GM19035 (cell line): ENCODE data around the gene SRSF12.
"Not testable (repeated sequence)": the region's sequence is repeated elsewhere in the genome, so short reads cannot be mapped to it uniquely, and the experiment has no call there.

Experiments used
- ATAC-seq: cut with Tn5 transposase; IDR thresholded peaks from one replicate; pipeline ENCODE4 v1.9.1; 2021; ENCODE audit not compliant: unreplicated experiment

SRSF12 gene

GRCh38 chr6:89131599-89131998 is 13.7 kb upstream of the SRSF12 start:
- no peak for ATAC-seq

DNA sequence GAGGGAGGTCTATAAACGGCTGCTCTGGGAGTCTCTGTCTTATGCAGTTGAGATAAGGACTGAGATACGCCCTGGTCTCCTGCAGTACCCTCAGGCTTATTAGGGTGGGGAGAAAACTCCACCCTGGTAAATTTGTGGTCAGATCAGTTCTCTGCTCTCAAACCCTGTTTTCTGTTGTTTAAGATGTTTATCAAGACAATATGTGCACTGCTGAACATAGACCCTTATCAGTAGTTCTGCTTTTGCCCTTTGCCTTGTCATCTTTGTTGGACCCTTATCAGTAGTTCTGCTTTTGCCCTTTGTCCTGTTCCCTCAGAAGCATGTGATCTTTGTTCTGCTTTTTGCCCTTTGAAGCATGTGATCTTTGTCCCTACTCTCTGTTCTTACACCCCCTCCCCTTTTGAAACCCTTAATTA is 10.4 kb upstream of the SRSF12 start:
- not testable (repeated sequence) for ATAC-seq

- peak; percentile 60 for ATAC-seq
Measured at GRCh38 chr6:89122625-89123024, 4.8 kb upstream of the SRSF12 start.

DNA sequence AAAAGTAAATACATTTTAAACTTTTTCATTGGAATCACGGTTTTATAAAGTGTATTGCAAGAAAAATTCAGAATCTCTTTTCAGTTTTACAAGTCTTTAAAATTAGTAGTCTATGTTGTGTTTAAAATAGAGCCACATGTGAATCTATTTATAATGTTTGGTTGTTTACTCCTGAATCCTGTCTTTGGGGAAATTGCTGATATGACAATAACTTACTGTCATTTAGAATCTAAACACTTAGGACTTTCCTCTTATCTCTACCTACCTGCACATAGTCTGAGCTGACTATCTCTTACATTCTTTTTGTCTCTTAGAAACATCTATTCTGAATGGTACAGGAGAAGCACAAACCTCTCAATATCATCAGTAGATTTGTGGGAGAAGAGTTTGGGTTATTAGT is 4.1 kb upstream of the SRSF12 start:
- ATAC-seq: no peak

DNA sequence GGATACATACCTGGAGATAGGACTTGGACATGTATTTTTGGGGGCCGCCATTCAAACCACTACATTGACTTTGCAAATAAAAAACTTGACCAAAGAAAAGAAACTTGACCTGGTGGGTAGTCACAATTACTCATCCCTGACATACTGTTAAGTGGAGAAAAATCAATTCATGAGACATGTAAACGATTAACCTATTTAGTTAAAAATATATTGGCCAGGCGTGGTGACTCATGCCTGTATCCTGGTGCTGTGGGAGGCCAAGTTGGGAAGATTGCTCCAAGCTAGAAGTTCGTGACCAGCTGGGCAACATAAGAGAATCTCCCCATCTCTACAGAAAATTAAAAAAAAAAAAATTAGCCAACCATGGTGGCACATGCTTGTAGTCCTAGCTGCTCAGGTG is 2.5 kb upstream of the SRSF12 start:
- ATAC-seq: no peak

- ATAC-seq: no peak
Measured at GRCh38 chr6:89118931-89119330, 1.1 kb upstream of the SRSF12 start.

DNA sequence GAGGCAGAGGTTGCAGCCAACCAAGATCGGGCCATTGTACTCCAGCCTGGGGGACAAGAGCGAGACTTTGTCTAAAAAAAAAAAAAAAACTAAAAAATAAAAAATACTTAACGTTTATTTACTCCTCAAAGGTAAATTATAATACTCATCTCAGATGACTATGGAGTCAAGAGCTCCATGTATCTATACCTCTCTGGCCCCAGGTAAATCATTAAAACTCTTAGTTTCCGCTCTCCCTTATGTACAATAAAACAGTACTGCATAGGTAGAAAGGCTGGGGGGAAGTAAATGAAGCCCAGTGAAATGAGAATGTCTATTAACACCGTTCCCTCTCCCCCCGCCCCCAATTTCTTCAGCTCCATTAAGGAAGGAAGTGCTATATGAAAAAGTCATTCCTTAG is 1.2 kb downstream of the SRSF12 start:
- no peak for ATAC-seq

DNA sequence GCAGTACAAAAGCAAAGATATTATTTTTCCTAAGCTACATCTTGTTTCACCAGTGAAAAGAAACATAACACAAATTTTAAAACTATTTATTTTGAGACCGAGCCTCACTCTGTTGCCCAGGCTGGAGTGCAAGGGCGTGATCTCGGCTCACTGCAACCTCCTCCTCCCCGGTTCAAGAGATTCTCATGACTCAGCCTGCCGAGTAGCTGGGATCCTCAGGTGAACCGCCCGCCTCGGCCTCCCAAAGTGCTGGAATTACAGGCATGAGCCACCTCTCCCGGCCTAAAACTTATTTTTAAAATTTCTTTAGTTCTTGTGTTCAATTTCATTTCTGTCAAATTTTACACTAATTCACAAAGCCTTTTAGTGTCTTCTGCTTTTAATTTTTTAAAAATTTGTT is 5.9 kb downstream of the SRSF12 start:
- no peak for ATAC-seq

GRCh38 chr6:89110284-89110683 is 7.6 kb downstream of the SRSF12 start:
- no peak for ATAC-seq

- ATAC-seq: no peak
Measured at GRCh38 chr6:89100114-89100513, 17.8 kb downstream of the SRSF12 start.

GRCh38 chr6:89098461-89098860 is 19.4 kb downstream of the SRSF12 start:
- ATAC-seq: no peak

DNA sequence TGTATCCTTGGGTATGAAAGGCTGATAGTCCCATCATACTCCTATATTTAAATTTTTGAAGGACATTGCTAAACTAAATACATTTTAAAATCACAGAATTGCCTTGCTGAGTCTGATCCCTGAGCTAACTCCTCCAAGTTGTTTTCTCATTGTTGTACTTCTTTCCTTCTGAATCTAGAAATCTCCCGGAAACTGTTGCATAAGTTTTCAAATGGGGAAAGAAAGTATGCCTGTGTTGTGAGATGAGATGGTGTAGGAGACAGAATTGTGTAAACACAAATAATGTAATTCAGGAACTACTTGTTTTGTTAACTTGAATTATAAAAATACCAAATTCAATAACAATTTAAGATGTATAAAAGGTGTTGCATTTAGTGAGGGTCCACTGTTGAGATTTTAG is 30.0 kb downstream of the SRSF12 start:
- ATAC-seq: no peak

DNA sequence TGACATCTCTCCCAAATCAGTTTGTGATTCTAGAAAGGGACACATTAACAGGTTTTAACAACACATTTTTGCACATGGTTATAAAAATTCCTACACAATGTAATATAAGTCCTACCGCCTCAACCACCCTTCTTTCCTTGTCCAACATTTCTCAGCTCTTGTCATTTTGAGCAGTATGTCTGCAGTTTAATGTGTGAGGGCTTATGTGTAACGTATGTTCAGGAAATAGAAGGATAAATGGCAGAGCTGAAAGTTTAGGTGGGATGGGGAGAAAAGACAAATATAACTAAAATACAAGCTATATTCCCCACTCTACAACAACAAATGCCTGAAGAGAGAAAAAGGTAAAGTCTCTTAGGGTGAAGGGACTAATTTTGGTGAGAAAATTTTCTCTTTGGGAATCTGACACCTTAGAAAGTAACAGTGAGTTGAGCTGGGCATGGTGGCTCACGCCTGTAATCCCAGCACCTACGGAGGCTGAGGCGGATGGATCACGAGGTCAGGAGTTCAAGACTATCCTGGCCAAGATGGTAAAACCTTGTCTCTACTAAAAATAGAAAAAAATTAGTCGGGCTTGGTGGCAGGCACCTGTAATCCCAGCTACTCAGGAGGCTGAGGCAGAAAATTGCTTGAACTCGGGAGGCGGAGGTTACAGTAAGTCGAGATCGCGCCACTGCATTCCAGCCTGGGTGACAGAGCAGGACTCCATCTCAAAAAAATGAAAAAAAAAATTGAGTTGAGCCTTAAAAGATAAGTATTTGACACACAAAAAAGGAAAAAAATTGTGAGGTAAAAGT is 32.3 kb downstream of the SRSF12 start:
- ATAC-seq: no peak

- ATAC-seq: no peak
Measured at GRCh38 chr6:89084954-89085353, 32.9 kb downstream of the SRSF12 start.

GRCh38 chr6:89084542-89084941 is 33.3 kb downstream of the SRSF12 start:
- no peak for ATAC-seq

GRCh38 chr6:89082486-89082891 is 35.4 kb downstream of the SRSF12 start:
- no peak for ATAC-seq

DNA sequence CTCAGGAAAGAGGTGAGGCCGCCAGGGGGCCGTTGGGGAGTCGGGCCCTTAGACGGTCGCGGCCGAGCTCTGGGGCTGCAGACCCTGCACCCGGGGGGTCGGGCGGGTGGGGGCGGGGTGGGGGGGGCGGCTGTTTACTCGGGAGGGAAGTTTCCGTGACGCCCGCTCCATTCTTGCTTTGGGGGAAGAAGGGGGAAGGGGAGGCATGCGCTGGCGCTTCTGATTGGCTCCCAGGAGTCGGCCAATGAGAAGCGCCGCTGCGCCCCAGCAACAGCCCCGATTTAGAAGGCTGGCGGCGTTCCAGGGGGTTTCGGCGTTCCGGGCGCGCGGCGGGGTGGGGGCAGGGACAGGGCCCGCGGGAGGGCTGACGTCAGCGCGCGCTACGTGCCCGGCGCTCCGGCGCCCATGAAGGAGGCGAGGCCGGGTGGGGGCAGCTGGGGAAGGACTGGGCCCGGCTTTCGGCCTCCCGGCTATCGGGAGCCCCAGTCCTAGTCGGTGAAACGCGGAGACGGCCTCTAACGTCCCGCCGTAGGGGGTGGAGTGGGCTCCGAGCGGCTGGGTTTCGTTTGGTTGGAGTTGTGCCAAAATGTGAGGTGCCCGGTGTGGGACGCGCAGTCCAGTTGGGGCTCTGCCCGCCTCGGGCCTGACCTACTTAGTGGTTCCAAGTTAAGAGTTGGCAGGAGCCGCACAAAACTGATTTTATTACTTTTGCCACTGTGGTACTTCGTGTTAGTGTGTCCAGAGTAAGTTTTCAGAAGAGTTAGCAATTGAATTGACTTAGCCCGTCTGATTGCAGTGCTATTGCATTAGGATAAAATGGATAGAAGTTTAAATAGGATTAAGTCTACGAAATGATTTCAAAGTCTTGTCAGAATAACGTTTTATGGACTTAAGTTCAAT is 36.2 kb downstream of the SRSF12 start:
- peak; percentile 58 for ATAC-seq

- ATAC-seq: peak; percentile 16
Measured at GRCh38 chr6:89081129-89081422, 36.8 kb downstream of the SRSF12 start.

- peak; percentile 69 for ATAC-seq
Measured at GRCh38 chr6:89080281-89081128, 37.4 kb downstream of the SRSF12 start, which contains the start of gene PNRC1. PNRC1 (plus strand) TSS chr6:89080751; CDS start chr6:89080895, 144 bp downstream.

- ATAC-seq: no peak
Measured at GRCh38 chr6:89079511-89080234, 38.2 kb downstream of the SRSF12 start.

- no peak for ATAC-seq
Measured at GRCh38 chr6:89073840-89074239, 44.0 kb downstream of the SRSF12 start.
